Lower leg skin (tissue), 4 donors: ENCODE measurements around the gene HPDL. TPM values are rescaled to one million over a fixed set of nuclear protein-coding genes. Genes with fewer than 3 reads are reported as not detected.
"Not testable (repeated sequence)": the region's sequence is repeated elsewhere in the genome, so short reads cannot be mapped to it uniquely, and the experiment has no call there.

Experiments
- DNase-seq, 2 donors: peaks; one replicate each; pipeline ENCODE4 v3.0.0-alpha.2; 2019; ENCODE audit warnings: low spot score in 2 of 2
- H3K4me3 ChIP-seq: fragments of 200-600 bp; sonication (generic); 2 replicates; pipeline ENCODE4 v1.5.1; 2017; ENCODE audit warnings: mild to moderate bottlenecking, low read depth; ENCODE audit not compliant: poor library complexity, severe bottlenecking
- POLR2A ChIP-seq, 2 donors: fragments of 450-650 bp; IDR thresholded peaks; one replicate each; pipeline ENCODE4 v1.6.1; 2016 to 2017; ENCODE audit warnings: antibody characterized with exemption in 2 of 2, mild to moderate bottlenecking in 1 of 2, moderate library complexity in 1 of 2
- WGBS, 2 donors: methylation state at CpG; one replicate each; pipeline ENCODE4 v1.1.5; 2018; 5-methylcytosine and 5-hydroxymethylcytosine counted together
- intact Hi-C: fragments of 100-400 bp; cut with DNase I; formaldehyde crosslinking; loops from one replicate; pipeline ENCODE4 v1.15.0; 2023; ENCODE audit warnings: low total_unique reads
- total RNA-seq, 4 donors: library from RNA; depleted of rRNA; stranded (reverse); fragments of >200 nt; gene quantifications; one replicate each; pipeline ENCODE4 v1.1.0, GENCODE V29; 2016
- TF ChIP-seq, protein P1 (sequence below), 3 donors: fragments of 450-650 bp; IDR thresholded peaks; one replicate each; pipeline ENCODE4 v1.5.1; 2016; ENCODE audit warnings: antibody characterized with exemption in 3 of 3, mild to moderate bottlenecking in 3 of 3, moderate library complexity in 2 of 3

The HPDL gene
- under 1 TPM; 0.34 to 0.91 (median 0.63) TPM for total RNA-seq

DNA sequence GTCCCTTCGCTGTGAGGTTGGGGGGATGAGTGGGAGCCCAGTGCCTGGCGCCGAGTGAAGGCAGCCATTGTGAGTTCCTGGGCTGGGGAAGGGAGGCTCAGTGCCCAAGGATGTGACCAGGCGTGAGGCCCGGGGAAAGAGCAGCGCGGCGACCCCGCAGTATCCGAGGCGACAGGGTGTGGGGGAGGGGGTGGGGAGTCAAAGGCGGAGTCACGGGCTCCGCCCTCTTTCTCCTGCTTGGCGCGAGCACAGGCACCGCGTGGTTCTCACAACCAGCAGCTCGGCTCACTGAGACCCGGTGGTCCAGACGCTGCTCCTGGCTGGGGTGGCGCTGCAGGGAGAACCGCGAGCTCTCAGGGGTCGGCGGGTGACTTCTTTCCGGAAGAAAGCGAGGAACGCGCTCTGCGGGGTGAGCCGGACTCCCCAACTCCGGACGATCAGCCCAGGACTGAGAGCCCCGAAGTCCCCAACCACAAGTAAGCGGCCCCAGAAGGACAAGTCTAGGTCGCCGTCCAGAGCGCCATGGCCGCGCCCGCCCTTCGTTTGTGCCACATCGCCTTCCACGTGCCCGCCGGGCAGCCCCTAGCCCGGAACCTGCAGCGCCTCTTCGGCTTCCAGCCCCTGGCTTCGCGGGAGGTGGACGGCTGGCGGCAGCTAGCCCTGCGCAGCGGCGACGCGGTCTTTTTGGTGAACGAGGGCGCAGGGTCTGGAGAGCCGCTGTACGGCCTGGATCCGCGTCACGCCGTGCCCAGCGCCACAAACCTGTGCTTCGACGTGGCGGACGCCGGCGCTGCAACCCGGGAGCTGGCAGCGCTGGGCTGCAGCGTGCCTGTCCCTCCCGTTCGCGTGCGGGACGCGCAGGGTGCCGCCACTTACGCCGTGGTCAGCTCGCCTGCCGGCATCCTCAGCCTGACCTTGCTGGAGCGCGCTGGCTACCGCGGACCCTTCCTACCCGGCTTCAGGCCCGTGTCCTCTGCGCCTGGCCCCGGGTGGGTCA lies at the start of gene HPDL:
Gene HPDL, plus strand, starts transcription at position 269 of the 997 bp plus-strand sequence. Its CDS starts 254 bp downstream, at position 523.
- peak within 1 kb of the TSS; percentile 14 for H3K4me3 ChIP-seq
- intact Hi-C loops, result no loop called here
- 7 to 16% methylated on average over 53 to 54 of the region's 96 CpGs for WGBS, 2 donors
- no peak for TF ChIP-seq POLR2A (IDR thresholded peaks at IDR 0.05)
- TF ChIP-seq, protein P1, sequence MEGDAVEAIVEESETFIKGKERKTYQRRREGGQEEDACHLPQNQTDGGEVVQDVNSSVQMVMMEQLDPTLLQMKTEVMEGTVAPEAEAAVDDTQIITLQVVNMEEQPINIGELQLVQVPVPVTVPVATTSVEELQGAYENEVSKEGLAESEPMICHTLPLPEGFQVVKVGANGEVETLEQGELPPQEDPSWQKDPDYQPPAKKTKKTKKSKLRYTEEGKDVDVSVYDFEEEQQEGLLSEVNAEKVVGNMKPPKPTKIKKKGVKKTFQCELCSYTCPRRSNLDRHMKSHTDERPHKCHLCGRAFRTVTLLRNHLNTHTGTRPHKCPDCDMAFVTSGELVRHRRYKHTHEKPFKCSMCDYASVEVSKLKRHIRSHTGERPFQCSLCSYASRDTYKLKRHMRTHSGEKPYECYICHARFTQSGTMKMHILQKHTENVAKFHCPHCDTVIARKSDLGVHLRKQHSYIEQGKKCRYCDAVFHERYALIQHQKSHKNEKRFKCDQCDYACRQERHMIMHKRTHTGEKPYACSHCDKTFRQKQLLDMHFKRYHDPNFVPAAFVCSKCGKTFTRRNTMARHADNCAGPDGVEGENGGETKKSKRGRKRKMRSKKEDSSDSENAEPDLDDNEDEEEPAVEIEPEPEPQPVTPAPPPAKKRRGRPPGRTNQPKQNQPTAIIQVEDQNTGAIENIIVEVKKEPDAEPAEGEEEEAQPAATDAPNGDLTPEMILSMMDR (IDR thresholded peaks at IDR 0.05), result no peak
- DNase-seq, result peak in 1 of 2 donors; percentile 90

DNA sequence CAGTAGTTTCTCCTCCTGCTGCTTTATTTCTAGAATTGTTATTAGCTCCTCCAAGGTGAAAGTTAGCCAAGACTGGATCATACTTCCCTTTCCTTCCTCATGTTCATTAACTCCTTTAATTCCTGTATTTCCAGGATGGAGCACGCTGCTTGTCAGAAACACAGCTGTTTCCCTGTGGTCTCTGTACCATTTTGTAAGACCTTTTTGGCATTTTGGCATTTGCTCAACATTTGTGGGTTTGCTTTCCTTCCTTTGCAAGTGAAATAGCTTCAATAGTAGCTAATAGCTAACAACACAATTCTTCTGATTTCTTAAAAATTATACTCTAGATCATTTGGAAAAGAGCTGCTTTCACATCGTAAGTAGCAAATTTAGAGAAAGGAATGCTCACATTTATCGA lies 44.3 kb upstream of the HPDL start:
- no peak for TF ChIP-seq POLR2A (IDR thresholded peaks at IDR 0.05)
- TF ChIP-seq, protein P1 (IDR thresholded peaks at IDR 0.05), result no peak
- intact Hi-C loops, result no loop called here
- no peak for DNase-seq
- whole genome bisulfite sequencing, 2 donors, result 61 to 73% methylated on average over 3 of the region's 3 CpGs
- no peak overlapping the region for H3K4me3 ChIP-seq

DNA sequence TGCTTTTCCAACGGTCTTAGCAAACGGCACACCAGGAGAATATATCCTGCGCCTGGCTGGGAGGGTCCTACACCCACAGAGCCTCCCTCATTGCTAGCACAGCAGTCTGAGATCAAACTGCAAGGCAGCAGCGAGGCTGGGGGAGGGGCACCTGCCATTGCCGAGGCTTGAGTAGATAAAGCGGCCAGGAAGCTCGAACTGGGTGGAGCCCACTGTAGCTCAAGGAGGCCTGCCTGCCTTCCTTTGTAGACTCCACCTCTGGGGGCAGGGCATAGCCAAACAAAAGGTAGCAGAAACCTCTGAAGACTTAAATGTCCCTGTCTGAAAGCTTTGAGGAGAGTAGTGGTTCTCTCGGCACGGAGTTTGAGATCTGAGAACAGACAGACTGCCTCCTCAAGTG lies 41.8 kb upstream of the HPDL start:
- WGBS, 2 donors, result 89 to 90% methylated on average over 9 of the region's 9 CpGs
- H3K4me3 ChIP-seq, intact Hi-C loops, DNase-seq: not testable (repeated sequence)

DNA sequence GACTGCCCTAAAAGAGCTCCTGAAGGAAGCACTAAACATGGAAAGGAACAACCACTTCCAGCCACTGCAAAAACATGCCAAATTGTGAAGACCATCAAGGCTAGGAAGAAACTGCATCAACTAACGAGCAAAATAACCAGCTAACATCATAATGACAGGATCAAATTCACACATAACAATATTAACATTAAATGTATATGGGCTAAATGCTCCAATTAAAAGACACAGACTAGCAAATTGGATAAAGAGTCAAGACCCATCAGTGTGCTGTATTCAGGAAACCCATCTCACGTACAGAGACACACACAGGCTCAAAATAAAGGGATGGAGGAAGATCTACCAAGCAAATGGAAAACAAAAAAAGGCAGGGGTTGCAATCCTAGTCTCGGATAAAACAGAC lies 40.2 kb upstream of the HPDL start:
- H3K4me3 ChIP-seq, DNase-seq, intact Hi-C loops: not testable (repeated sequence)
- WGBS, 2 donors, result 70 to 81% methylated on average over 3 of the region's 3 CpGs

DNA sequence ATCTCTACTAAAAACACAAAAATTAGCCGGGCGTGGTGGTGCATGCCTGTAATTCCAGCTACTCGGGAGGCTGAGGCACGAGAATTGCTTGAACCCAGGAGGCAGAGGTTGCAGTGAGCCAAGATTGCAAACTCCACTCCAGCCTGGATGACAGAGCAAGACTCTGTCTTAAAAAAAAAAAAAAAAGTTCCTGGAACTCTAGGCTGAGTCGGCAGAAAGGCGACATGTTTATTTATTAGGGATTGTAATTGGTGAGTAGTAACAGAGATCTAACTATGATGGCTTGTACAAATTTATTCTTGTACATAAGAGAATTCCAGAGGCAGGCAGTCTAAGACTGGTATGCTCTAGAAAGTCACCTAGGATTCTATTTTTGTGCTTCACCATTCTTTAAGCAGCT lies 35.7 kb upstream of the HPDL start:
- not testable (repeated sequence) for DNase-seq, H3K4me3 ChIP-seq
- intact Hi-C loops, result loop anchor here (10.0 kb wide), 1 partner anchor 456 kb away; no protein-coding TSS in a partner anchor
- WGBS, 2 donors, result 79% methylated on average over 6 of the region's 6 CpGs

DNA sequence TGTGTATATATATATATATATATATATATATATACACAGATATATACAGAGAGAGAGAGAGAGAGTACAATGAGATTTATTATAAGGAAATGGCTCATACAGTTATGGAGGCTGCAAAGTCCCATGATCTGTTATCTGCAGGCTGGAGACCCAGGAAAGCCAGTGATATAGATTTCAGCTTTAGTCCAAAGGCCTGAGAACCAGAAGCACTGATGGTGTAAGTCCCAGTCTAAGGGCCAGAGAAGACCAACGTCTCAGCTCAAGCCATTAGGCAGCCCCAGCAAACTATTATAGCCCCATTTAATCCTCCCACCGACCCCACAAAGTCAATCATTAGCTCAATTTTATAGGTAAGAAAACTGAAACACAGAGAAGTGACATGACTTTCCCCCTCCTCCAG lies 35.0 kb upstream of the HPDL start:
- no peak for DNase-seq
- TF ChIP-seq POLR2A (IDR thresholded peaks at IDR 0.05), result no peak
- TF ChIP-seq, protein P1 (IDR thresholded peaks at IDR 0.05), result no peak
- H3K4me3 ChIP-seq, result no peak overlapping the region
- 81 to 85% methylated on average over 2 of the region's 2 CpGs for WGBS, 2 donors
- intact Hi-C loops, result loop anchor here (10.0 kb wide), 1 partner anchor 457 kb away; no protein-coding TSS in a partner anchor

DNA sequence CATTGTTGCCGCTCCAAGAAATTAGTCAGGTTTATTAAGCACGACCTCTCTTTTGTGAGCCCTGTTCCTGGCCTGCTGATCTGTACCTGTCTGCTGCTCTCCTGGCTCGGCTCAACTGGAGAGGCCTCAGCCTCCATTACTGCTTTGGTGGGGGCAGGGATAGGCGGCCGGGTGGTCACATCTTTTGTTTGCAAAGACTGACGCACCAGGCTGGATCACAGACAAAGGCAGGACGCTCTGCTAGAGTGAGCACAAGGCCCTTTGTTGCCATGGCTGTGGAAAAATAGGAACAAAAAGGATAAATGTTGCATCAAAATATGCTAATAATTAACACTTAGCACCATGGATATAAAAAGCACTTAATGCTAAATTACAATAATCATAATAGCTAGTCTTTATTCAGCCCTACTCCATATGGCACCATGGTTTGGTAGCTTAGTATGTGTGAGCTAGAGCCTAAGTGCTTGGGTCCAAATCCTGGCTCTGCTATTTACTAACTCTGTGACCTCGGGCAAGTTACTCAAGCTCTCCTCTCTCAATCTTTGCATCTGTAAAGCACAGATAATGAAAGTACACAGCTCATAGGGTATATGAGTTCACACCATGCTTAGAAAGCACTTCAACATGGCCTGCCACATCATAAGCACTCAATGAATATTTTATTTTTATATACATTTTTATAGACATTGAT lies 28.9 kb upstream of the HPDL start:
- WGBS, 2 donors, result 71 to 74% methylated on average over 8 of the region's 8 CpGs
- H3K4me3 ChIP-seq, result no peak overlapping the region
- no peak for TF ChIP-seq POLR2A (IDR thresholded peaks at IDR 0.05)
- TF ChIP-seq, protein P1 (IDR thresholded peaks at IDR 0.05), result no peak
- DNase-seq, result no peak
- intact Hi-C loops, result loop anchor here (5.0 to 10.0 kb wide), 2 partner anchors 276 to 463 kb away; no protein-coding TSS in a partner anchor
